Myocyte (in vitro differentiated cells): ENCODE measurements around the gene MS4A3. TPM values are rescaled to one million over a fixed set of nuclear protein-coding genes. Genes with fewer than 3 reads are reported as not detected.
"Not testable (repeated sequence)": the region's sequence is repeated elsewhere in the genome, so short reads cannot be mapped to it uniquely, and the experiment has no call there.

ENCODE experiments used
- DNase-seq: peaks from one replicate; pipeline ENCODE4 v3.0.0-alpha.2; 2012; ENCODE audit warnings: low read depth
- polyA plus RNA-seq: library from polyadenylated mRNA; unstranded; fragments of >200 nt; gene quantifications from one replicate; pipeline ENCODE4 v1.2.1, GENCODE V29; 2012; ENCODE audit warnings: missing spikeins
- total RNA-seq: library from RNA; depleted of rRNA; stranded (reverse); fragments of >200 nt; gene quantifications from 2 replicates; pipeline ENCODE4 v1.2.3, GENCODE V29; 2014

MS4A3 gene, protein sequence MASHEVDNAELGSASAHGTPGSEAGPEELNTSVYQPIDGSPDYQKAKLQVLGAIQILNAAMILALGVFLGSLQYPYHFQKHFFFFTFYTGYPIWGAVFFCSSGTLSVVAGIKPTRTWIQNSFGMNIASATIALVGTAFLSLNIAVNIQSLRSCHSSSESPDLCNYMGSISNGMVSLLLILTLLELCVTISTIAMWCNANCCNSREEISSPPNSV
- total RNA-seq, result not detected in 2 replicates
- not detected for polyA plus RNA-seq

DNA sequence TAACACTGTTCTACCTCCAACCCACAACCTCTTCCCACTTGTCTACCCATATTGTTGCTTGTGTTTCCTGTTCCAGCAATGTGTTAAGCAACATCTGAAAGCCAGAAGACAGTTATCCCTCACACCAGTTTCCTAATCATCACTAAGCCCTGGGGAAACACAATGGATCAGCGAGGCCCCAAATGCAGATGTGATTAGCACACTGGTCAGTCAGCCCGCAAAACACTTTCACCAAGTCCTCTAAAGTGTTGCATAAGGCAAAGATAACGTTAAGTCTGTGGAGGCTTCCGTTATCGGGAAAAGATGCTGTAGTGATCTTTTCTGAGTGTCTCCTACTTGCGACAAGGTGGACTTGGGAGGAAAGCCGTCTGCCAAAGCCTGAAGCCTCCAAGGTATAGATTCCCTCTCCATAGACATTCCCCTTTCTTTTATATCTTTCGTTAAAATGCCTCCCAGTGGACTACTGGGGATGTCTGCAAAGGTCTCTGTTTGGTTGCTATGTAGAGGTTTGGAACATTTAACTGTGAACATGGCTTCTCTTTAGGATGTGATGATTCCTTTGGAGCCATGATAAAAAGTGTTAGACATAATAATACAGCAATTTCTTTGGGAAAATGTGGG is at the start of gene MS4A3:
TSS of gene MS4A3 (plus strand) at position 317 of the 621 bp plus-strand sequence. CDS start 4,496 bp downstream, outside the sequence.
- DNase-seq, result no peak

DNA sequence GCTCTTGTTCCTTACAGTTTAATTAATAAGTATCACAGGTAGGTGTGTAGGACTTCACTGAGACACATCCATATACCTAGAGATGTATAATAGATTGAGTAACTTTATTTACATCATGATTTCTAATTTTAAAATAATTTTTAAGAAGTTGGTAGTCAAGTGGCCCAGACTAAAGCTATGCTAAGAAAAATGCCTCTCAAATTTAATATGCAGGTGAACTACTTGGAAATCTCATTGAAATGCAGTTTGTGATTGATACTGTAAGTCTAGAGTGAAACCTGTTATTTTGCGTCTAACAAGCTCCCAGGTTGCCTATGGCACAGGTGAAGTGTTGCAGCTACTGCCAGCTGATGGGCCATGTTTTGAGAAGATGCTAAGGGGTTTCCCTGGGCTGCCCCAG is 39.6 kb upstream of the MS4A3 start, which contains the start of gene OOSP4B:
TSS of gene OOSP4B (plus strand) at position 301 of the 400 bp plus-strand sequence.
- DNase-seq, result no peak

DNA sequence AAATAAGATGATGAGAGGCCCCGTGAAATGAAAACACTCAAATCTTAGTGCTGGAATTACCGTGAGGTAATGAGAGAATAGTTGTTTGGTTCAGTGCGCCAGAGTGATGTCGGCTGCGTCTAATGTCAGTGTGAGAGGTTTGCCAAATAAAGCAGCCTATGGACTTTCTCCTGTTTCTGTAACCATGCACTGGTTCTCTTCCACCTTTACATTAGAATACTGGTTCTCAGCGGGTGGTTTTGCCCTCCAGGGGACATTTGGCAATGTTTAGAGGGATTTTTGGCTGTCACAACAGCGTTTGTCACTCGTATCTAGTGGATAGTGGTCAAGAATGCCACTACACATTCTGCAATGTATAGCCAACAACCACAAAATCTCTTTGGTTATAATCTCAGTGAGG is 38.4 kb upstream of the MS4A3 start:
- DNase-seq, result no peak

DNA sequence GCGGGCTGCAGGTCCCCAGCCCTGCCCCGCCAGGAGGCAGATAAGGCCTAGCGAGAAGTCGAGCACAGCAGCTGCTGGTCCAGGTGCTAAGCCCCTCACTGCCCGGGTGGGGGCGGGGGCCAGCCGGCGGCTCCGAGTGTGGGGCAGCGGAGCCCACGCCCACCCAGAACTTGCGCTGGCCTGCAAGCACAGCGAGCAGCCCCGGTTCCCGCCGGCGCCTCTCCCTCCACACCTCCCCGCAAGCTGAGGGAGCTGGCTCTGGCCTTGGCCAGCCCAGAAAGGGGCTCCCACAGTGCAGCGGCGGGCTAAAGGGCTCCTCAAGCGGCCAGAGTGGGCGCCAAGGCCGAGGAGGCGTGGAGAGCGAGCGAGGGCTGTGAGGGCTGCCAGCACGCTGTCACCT is 36.1 kb upstream of the MS4A3 start:
- DNase-seq, result not testable (repeated sequence)

DNA sequence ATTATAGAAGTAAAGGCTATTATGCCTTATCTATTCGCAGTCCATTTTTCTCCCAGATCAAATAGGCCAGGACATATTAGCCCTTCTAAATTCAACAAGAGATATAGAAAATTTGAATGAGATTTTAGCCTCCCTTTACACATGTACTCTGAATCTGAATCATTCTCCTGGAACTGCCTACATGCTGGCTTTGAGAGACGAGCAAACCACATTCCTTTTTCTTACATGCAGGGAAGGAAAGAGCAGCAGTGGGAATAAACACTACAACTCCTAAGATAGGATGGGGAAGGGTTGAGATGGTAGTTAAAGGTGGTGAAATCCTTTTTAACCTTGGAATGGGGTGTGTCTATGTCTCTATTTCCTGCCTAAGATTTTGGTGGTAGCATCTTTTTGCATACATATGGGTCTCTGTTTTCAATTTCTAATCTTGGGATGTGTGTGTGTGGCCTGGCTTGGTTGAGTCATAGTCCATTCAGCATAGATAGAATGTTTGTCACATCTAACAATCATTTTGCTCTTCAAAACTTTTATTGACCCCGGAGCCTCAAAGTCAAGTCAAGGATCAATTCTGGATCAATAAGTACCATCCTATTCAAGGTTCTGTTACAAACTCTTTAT is 27.3 kb upstream of the MS4A3 start:
- no peak for DNase-seq

DNA sequence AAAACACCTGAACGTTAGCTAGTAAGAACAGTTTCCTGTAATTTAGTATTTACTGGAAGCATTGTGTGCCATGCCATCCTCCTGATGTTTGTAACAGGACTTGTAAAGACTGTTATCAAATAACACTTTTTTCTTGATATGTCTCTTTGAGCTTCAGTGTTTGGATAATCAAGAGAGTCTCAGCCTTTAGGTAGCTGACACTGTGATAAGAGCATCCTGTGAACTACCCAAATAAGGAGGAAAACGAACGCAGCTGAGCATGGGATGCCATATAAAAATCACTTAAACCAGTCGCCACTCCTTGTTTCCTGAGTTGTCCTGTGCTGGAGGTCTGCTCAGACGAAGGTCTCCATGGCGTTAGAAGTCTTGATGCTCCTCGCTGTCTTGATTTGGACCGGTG is 16.4 kb upstream of the MS4A3 start, which contains the start of gene OOSP2:
TSS of gene OOSP2 (plus strand) at position 301 of the 400 bp plus-strand sequence. CDS start at position 352, 51 bp downstream.
- DNase-seq, result no peak

DNA sequence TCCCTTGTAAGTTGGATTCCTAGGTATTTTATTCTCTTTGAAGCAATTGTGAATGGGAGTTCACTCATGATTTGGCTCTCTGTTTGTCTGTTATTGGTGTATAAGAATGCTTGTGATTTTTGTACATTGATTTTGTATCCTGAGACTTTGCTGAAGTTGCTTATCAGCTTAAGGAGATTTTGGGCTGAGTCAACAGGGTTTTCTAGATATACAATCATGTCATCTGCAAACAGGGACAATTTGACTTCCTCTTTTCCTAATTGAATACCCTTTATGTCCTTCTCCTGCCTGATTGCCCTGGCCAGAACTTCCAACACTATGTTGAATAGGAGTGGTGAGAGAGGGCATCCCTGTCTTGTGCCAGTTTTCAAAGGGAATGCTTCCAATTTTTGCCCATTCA is 6.0 kb upstream of the MS4A3 start:
- not testable (repeated sequence) for DNase-seq

DNA sequence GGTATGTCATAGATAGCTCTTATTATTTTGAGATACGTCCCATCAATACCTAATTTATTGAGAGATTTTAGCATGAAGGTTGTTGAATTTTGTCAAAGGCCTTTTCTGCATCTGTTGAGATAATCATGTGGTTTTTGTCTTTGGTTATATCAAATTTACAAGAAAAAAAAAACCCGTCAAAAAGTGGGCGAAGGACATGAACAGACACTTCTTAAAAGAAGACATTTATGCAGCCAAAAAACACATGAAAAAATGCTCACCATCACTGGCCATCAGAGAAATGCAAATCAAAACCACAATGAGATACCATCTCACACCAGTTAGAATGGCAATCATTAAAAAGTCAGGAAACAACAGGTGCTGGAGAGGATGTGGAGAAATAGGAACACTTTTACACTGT is 5.6 kb upstream of the MS4A3 start:
- not testable (repeated sequence) for DNase-seq

DNA sequence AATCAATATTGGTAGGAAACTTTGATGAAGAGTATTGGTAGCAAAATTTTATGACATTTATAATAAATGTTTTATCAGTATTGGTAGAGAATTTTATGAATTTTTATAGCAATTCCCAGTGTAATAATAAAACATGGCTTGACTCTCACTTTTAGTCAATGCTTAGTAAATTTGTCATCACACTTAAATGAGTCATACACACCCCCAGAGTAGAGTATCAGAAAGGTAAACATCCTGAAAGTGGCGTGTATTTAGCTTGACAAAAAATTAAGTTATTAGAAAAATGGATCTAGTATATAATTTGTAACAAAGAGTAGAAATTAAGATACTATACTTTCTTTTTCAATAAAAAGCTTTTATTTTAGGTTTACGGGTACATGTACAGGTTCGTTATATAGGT is 2.6 kb downstream of the MS4A3 start:
- no peak for DNase-seq

DNA sequence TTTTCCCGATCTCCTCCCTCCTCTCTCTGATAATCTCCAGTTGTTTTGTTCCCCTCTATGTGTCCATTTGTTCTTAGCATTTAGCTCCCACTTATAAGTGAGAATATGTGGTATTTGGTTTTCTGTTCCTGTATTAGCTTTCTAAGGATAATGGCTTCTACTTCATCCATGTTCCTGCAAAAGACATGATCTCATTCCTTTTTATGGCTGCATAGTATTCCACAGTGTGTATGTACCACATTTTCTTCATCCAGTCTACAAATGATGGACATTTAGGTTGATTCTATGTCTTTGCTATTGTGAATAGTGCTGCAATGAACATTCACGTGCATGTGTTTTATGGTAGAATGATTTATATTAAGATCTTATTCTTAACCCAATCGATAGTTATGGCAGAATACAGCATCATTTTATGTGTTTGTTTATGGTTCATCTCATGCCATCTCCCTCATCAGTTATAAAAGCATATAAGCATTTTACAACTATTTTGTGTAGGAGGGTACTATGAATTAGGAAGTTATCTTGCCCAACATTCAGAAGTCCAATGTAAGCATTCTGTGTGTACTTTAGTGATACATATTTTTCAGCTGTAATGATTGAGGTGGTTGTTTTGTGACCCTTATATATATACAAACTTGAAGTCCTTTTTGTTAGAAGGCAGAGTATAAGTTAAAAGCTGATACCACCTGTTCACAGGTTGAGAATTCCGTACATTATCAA is 3.2 kb downstream of the MS4A3 start:
- DNase-seq, result no peak

DNA sequence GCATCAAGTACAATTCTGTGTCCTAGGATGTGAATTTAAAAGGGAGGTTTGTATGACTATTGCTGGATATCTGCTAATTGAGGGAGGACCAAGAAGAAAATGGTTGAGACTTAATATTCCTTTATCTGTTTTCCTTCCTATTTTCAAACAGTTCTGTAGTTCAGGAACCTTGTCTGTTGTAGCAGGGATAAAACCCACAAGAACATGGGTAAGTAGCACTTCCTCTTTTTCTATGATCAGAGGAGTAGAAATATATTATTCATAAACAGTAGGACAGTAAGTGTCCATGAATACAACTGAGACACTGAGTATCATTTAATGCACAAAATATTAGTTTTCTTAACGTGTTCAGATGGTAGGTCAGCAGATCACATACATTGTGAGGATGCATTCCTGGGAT is 7.6 kb downstream of the MS4A3 start:
- no peak for DNase-seq

DNA sequence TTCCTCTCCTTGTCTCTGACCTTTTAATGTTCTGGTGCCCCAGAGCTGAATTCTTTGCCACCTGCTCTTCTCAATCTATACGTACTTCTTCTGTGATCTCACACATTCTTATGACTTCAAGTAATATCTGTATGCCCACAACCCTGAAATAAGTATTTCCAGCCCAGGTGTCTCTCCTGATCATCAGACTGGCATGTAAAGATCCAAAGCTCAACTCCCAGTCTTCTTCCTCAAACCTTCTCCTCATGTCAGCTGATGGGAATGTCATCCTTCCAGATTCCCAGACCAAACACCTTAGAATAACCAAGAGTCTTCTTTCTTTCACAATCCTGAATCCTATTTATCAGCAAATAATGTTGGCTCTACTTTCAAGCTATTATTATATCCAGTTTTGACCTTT is 9.3 kb downstream of the MS4A3 start:
- DNase-seq, result no peak

DNA sequence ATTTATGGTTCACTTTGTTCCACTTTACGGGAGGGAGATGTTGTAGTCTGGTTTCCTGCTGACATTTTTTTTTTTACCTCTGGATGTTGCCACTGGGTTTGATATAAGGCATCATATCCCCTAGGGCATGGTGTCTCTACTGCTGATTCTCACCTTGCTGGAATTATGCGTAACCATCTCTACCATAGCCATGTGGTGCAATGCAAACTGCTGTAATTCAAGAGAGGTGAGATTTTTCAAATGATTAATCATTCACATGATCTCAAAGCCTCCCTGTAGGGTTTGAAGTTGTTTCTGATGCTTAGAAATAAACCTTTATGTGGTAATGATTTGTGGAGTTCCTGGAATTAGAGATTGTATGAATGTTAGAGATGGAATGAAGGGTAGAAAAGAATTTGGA is 13.0 kb downstream of the MS4A3 start:
- DNase-seq, result no peak

DNA sequence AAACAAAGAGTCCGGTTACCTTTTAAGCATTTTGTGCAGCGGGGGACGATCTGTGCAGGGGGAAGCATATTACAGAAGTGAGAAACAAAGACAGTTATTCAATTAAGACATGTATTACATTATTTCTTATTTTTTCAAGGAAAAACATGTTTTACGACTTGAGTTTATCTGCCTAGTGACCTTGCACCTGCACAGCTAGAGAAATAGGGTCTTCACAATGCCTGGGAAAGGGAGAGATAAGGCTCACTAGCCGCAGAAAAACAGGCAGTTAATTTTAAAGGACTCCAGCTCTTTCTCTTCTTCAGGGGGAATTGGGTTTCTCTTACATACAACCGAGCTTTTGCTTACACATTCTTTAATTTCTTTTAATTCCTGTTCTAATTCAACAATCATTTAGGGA is 15.2 kb downstream of the MS4A3 start:
- DNase-seq, result not testable (repeated sequence)

DNA sequence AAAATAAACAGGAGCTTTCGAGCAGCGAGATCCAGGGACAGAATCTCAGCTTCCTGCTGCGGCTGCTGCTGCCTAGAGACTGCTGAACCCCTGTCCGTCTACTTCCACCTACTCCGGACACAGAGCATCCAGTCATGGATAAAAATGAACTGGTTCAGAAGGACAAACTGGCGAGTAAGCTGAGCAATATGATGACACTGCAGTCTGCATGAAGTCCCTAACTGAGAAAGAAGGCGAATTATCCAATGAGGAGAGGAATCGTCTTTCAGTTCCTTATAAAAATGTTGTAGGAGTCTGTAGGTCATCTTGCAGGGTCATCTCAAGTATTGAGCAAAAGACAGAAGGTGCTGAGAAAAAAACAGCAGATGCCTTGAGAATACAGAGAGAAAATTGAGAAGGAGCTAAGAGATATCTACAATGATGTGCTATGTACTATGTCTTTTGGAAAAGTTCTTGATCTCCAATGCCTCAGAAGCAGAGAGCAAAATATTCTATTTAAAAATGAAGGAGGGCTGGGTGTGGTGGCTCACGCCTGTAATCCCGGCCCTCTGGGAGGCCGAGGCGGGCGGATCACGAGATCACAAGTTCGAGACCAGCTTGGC is 20.9 kb downstream of the MS4A3 start:
- DNase-seq, result no peak

DNA sequence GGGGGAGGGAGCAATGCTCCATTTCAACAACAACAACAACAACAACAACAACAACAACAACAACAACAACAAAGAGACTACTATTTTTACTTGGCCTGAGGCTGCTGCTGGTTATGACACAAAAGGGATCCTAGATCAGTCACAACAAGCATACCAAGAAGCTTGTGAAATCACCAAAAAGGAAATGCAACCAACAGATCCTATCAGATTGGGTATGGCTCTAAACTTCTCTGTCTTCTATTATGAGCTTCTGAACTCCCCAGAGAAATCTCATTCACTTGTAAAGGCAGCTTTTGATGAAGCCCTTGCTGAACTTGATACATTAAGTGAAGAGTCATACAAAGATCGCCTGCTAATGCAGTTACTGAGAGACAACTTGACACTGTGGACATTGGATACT is 21.5 kb downstream of the MS4A3 start:
- no peak for DNase-seq

DNA sequence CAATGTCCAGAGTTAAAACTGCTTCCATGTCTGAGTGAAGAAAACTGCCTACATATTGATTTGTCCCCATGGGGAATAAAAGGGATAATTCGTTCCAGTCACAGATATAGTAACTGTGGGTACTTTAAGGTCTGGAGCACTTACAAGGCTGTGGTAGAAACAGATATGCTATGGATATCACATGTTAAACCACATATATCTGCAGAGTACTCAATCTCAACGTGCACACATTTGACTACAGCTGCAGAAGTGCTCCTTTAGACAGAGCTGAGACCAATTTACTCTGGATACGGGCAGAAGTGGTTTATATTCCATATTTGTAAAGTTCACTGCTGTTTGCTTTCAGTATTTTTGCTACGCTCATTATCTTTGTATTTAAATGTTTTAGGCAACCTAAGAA is 22.3 kb downstream of the MS4A3 start:
- no peak for DNase-seq

DNA sequence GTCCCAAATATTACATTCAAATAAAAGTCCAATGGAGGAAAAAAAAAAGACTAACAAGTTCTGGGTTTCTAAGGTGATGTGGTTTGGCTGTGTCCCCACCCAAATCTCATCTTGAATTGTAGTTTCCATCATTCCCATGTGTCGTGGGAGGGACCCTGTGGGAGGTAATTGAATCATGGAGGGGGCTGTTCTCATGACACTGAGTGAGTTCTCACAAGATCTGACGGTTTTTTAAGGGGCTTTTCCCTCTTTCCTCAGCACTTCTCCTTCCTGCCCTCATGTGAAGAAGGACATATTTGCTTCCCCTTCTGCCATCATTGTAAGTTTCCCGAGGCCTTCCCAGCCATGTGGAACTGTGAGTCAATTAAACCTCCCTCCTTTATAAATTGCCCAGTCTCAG is 24.1 kb downstream of the MS4A3 start:
- no peak for DNase-seq

DNA sequence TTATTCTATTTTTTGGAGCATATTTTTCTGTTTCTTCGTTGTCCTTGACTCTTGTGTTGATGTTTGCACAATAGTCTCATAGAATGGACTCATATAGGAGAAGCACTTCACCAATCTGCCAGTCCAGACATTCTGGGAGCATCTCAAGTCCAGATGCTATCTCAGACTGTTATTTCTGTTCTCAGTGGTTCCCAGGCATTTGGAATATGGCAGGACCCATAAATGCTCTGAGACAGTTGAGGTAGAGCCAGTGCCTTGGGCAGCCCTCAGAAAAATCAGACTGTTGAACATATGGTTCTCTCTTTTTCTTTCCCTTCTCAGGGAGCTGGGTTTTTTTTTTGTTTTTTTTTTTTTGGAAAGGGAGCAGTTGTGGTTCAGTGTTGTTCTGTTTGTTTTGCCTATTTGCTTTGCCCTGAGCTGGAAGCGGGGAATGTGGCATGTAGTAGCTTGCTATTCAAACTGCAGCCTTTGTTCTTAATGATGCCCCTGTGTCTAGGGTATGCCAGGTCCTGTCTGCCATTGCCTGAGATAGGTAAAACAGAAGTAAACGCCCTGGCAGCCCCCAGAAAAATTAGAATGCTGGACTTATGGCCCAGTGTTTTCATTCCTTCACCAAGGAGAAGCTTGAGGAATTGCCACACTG is 28.3 kb downstream of the MS4A3 start:
- no peak for DNase-seq

DNA sequence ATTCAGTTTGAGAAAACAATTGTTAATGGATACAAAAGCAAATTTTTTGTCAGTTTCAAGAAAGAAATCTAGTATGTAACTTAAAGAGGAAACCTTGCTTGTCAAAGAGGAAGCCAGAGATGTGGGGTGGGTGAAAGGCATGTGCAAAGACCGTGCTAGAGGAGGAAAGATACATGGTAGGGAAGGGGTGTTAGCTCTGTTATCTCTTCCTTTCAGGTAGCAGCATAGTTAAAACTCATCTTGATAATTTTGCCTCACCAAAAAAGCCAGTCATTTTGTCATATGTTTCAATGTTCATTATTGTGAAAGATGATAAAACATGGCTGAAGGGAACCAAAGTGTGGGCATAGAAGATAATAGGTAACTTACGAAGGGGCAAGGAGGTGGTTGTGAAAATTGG is 29.4 kb downstream of the MS4A3 start:
- no peak for DNase-seq

DNA sequence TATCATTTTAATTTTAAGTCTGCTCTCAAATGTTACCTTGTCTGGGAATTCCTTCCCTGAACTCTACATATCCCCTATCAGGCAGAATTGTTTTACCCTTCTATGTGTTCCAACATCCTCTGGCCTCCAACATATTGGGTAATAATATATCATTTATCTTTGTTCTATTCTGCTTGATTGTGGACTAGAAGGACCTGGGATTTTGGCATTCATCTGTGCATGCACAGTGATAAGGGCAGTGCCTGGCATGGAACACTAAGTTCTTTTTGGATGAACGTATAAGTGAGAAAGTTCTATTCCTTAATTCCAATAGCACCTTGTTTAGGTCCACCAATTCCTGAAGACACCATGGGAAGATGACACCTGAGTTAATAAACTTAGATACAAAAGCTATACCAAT is 30.8 kb downstream of the MS4A3 start:
- DNase-seq, result no peak
